Anterior cingulate cortex (tissue), 58 donors: ENCODE measurements around the gene GPR158.

Source experiments
- DNase-seq, 58 donors: peaks; one replicate each; lab custom pipeline; 2025; lab: John Stamatoyannopoulos, UW

GPR158 gene

DNA sequence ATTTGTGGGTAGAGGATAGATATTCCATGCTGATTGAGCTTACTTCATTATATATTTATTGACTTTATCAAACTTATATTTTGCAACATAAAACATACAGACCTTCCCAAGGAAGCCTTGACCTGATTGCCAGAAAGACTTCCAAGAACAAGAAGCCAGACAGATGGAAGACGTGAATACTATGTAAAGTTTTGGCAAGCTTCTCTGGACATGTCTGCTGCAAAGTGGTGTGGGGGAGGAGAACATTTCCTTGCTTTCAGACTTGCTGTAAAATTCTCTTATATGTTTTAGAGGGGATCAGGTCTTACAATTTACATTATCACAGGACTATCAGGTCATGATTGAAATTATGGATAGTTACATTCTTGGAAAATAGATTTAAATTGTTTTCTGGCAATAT lies 23.4 kb downstream of the GPR158 start:
- peak in 1 of 58 donors; percentile 5 for DNase-seq

DNA sequence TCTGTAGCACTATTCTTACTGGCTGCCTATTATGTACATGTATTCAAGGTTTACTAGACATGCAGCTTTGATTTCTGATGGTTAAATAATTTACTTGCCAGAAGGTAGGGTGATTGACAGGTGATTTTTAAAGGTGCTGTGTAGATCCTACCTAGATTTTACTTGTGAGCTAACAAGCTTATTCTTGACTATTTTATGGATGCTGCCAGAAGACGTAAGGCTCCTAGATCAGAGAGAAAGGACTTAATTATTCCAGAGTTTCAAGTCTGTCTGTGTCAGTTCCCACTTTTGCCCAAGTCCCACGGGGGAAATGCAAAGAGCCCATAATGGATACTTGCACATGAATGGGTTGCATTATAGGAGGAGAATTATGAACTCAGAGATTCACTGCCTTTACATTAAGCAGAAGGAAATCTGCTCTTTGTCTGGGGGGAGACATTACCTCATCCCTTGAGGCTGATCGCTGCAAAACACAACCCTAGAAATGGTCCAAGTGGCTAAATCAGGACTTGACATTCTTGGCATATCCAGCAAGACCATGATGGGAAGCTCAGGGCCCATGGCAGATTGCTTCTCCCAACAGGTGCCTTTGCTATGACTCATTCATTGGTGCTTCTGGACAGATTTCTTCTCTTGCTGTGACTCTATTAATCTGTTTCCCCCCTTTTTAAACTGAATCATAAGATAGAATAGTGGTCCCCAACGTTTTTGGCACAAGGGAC lies 32.1 kb downstream of the GPR158 start:
- DNase-seq = no peak

DNA sequence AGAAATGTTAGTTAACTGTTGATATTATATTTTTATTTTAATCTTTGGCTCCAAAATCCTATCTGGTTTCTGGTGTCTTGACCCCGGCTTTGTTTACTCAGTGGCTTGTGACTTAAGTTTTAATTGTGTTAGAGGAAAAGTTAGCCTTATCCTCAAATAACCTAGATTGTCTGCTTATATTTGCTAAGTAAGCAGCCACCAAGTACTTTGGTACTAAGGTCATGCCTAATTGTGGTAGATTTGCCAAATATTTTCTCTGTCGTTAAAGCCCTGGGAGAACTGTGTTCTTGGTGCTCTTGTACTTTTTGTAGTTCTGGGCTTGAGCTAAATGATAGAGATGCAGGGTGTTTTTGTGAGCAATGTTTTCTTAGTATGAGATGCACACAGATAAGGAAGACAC lies 34.8 kb downstream of the GPR158 start:
- no peak for DNase-seq

DNA sequence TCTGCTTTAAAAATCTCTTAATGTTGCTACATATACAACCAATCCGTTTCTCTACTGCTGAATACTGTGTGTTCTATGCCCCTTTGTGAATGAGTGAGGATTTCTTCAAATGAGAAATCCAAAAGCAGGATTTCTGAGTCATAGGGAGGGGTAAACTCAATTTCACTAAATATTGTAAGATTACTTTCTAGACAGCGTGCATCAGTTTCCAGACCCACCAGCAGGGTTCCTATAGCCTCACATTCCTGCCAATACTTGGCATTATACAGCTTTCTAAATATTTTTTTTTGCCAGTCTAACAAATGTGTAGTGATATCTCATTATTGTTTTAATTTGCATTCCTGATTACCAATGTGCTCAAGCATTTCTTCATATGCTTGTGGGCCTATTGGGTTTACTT lies 35.5 kb downstream of the GPR158 start:
- no peak for DNase-seq

DNA sequence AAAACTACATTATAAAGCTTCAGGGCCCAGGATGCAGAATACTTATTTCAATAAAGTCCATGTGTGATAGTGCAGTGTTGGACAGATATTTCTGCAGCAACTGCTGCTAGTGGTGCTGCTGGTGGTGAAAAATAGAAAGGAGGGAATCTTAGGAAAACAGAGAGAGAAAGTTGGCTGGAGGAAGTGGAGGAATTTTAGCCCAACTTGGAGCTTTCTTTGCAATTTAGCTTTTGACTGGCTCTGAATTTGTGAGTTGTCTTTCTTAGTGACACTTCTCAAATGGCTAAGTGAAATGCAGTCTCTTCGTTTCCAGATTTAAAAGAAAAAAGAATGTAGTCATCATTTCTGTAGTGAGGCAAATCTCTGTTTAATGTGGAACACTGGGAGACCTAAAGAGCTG lies 45.4 kb downstream of the GPR158 start:
- no peak for DNase-seq

DNA sequence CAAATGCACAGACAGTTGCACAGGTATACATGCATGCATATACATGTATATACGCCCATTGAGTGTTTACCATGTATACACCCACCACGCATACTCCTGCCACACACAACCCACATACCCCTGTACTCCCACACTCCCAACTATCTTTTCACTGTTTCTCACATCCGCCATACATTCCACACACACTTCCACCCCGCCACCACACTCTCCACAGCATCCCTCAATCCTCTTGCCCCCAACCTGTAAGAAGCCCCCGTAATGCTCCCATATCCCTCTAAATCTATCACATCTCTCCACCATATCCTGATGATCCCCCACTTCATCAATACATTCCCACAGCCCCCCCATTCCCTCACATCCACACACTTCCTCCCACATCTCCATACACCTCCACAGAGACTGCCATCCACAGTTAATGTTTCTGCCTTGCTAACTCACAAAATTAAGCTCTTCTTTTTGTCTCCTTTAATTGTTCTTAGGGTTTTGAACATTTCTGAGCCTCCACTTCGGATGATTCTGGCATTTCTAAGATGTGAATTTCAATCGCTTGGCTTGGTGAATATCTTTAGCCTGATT lies 47.4 kb downstream of the GPR158 start:
- DNase-seq = no peak

DNA sequence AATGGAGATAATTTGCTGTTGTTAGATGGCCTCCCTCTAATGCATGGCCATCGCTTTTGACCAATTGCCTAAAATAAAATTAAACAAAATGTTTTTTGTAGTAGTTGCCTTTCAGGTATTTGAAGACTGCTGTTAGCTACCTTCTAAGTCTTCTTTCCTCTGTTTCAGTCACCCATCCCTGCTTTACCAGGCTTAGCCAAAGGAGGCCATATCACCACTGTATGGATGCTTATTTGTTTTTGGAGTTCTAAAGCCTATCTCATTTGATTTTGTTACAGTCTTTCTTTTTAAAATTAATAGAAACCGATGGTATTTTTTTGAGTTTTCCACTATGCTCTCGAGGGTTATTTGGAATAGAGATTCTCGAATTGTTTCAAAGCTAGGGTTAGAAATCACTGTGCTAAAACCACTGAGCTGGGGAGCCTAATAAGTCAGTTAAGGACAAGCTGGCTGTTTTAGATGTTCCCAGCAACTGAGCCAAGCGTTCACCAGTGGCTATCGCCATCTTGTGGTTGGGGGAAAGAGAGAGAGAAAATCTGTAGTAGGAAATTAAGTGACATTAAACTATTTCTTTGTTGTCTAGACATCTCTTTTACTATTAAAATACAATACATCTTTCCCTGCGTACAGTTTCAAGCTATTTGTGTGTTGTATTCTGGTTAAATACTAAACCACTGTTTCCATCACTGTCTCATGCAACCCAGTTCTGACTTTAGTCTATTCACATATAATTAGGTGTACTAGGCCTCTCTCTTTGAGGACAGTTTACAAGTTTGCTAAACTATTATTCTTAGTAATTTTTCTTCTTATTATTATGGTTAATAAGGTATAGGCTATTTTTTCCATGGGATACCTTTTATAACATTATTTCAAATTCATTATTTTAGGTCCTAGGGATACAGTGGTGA lies 52.2 kb downstream of the GPR158 start:
- DNase-seq = peak in 29 of 58 donors; percentile 0 to 51 (median 11)

DNA sequence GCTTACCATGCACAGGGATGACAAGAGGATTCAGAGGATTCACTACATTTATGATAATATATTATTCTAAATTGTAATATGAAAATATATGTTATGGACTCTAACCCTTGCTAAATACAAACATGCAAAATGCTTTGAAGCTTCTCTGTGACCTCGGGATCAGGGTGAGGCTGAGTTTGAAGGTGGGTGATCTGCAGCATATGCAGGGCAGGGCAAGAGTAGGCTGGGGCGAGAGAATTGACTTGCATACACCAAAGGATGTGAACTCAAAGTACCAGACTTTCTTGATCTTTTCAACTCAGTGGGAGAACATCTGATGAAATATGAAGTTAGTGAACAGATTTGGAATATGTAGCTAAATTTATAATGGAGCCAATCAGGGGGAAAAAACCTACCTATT lies 57.0 kb downstream of the GPR158 start:
- no peak for DNase-seq

DNA sequence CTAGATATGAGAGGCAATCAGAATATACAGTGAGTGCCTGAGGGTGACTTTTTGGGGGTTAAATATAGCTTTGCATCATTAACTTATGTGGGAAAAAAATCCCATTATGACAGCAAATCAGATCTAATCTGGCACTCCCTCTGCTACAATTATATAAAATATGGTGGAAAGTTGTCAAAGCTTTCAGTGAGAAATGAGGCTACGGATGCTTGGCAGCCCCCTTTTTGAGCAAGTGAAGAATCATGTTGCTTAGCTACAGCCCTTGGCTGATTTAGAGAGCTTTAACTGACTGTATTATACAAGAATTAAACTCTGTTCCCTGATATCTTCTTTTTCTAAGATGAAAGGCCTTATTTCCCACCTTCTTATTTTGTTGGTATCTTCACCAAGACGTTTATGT lies 57.4 kb downstream of the GPR158 start:
- DNase-seq = peak in 4 of 58 donors; percentile 1 to 22 (median 10)

DNA sequence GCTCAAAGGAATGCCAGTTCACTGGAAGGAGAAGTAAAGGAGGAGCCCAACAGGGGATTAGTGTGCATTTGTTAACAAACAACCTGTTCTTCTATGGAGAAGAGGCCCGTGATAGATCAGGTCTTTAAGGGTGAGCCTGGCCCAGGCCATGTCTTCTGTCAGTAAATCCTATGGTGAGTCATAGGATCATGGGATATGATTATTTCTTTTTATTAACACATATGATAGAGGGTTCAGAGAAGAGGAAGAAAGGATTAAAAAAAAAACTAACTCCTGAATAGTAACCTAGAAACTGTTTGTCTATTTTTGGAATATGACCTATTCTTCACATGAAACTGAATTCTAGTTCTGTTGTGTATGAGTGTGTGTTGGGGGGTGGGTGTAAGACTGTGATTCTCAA lies 70.4 kb downstream of the GPR158 start:
- no peak for DNase-seq

DNA sequence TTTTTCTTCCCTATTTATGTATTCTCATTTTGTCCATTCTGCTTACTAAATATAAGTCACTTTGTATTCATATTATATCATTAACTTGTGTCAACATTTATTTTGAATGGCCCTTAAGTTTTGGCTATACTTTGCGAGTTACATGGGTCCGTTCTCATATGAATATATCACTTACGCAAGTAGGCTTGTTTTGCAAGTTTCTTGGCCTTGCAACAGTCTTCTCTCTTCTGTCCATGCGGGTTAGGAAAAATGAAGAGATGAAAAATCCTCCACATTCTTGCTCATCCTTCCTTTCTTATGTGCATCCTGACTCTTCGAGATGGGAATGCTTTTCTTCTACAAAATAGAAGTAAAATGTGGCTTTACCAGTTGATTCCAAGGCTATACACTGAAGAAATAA lies 82.8 kb downstream of the GPR158 start:
- DNase-seq = no peak

DNA sequence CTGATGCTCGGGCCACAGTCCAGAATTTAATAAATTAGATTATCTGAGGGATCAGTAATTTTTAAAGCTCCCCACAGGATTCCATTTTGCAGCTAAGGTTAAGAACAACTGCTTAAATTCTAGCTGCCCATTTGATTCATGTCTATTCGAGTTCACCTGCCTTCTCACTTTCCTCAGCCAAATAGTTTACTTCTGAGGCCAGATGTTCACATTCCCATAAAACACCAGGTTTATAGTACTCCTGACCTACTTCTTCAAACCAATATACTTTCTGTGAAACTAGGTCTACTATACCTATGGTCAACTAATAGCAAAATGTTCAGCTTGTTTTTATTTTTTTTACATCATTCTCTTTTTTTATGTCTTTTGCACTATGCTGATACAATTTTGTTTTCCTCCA lies 86.3 kb downstream of the GPR158 start:
- DNase-seq = no peak

DNA sequence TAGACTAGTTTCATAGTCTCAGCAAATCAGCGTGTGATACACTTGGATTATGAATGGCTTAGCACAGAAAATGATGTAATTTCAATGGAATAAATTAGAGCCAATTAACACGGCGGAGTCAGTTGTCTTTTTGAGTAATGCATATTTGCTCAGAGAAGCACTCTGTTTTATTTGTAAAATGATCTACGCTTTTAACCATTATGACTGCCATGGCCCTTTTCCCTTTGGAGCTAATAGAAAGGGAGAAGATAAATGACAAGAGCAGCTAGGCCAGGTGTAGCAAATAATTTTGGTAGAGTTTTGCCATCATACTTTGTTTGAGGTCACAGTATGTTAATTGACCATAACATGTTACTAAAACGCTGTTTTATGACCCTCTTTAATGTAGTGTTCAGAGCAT lies 86.8 kb downstream of the GPR158 start:
- no peak for DNase-seq

DNA sequence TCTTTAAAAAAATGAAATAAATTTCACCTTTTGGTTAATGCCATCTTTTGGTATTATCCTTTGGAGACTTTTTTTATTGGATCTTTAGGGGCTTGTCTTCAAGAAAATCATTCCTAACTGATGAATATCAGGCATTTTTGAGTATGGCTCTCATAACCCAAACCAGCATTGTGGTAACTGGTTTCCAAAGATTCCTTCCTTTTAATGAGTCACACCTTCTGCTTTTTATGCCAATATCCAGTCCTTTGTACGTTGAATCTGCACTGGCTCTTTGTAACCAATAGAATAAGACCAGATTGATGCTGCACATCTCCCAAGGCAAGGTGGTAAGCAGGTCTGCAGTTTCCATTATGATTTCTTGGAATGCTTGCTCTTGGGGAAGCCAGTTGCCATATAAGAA lies 89.1 kb downstream of the GPR158 start:
- no peak for DNase-seq

DNA sequence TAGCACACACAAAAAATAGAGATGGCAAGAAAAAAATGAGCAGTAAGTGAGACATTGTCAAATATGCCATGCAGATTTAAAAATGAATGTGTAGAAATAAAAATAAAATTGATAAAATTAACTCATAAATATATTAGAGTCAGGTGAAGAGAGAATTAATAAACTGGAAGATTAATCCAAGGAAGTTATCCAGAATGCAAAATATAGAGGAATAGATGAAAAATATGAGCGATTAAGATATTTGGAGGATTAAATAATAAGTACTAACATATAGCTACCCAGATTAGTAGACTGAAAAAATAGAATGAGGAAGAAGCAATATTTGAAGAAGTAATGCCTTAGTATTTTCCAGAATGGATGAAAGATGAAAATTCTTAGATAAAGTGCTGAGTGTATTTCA lies 103.4 kb downstream of the GPR158 start:
- no peak for DNase-seq

DNA sequence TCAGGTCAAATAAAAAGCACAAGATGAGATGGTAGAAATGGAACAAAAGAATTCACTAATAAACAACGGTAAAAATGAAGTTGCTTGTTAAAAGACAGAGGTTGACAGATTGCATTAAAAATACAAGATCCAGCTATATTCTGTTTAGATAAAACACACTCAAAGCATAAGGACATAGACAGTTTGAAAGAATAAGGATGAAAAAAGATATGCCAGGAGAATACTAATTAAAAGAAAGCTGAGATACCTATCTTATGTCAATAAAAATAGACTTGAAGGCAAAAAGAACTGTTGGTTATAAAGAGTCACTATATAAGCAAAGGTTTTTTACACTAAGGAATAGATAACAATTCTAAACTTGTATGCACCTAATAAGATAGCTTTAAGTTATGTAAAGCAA lies 105.3 kb downstream of the GPR158 start:
- DNase-seq = no peak

DNA sequence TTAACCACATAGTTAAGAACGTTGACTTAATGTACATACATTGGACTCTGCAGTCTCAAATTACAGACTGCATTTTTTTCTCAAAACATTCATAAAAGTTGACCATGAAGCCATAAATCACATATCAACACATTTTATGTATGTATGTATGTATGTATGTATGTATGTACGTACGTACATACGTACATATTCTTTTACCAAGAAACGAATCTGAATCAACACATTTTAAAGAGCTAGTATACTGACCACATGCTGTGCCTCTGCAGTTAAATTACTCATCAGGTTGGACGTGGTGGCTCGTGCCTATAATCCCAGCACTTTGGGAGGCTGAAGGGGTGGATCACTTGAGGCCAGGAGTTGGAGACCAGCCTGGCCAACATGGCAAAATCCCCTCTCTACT lies 105.8 kb downstream of the GPR158 start:
- no peak for DNase-seq

DNA sequence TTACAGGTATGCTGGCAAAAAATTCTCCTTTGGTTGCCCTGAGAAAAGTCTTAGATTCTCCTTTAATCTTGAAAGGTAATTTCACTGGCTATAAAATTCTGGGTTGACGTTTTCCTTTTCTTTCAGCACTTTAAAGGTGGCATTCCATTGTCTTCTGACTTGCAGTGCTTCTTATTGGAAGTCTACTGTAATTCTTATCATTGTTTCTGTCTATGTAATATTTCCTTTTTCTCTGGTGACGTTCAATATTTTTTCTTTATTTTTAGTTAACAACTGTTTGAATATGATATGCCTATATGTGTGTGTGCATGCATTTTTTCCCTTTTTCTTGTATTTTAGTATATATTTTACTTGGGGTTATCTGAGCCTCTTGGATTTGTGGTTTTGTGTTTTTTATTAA lies 111.0 kb downstream of the GPR158 start:
- no peak for DNase-seq

DNA sequence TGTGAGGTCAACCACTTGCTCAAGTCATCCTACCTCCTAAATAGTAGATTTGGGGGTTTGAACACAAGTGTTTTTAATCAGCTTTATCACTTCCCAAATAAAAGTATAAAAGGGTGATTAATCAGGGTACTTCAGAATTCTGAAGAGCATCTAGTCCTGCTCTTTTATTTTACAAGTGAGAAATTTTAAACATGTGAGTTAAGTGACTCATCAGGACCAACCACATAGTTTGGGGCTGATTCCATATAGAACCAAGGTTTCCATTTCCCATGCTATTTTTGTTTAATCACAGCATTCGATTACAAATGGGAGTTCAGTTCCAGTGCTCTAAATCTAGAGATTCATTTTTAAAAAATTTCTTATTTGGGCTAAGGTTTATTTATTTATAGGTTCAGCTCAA lies 113.4 kb downstream of the GPR158 start:
- no peak for DNase-seq

DNA sequence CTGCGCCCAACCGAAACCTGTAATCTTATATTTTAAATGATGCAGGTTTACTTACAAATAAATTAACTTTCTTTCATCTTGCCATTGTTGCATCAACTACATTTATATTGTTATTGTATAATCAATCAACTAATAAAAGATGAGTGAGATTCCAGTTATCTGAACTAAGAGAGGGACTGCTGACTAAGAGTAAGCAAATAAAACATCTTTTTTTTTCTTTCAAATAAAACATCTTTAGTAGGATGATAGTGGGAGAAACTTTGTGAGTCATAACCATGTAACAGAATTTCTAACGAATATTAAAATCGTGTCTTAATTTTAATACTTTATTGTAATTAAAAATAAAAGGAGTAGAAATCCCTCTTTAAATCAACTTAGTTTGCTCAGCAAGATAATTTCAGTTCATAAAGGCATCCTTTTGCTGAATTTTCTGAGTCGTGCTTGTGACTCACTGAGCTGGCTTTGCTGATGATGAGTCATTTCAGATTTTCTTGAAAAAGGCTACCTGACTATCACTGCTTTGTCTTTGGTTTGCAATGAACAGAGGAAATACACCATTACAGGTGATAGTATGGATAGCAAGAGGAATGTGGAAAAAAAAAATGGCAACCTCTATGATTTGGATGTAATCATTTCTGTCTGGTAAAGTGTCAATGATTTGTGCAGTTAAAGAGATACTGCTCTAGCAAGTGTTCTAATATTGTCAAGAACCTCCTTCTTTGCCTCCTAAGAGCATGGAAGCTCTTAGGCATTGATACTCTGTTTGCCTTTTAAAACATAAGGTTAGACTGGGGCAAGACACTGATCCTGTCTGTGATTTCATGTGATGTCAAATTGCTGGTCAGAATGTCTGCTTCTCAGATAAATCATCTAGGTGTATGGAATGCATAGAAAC lies 119.5 kb downstream of the GPR158 start:
- DNase-seq = peak in 1 of 58 donors; percentile 3

DNA sequence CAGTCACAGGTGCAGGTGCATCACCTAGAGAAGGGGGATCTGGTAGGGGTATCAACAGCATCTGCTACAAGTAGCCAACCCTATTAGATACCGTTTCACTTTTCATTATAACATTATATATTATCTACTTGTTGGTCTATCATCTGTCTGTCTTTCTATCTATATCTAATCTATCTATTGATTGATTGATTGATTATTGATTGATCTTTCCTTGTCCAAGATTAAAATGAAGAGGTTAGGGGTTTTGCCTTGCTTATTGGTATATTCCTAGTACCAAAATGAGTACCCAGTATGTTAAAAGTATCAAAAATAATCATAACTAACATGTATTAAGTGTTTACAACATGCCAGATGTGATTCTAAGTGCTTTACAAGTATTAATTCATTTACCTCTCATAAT lies 121.5 kb downstream of the GPR158 start:
- DNase-seq = no peak
